Neural cell (in vitro differentiated cells): ENCODE measurements around the gene ABCB8. TPM values are rescaled to one million over a fixed set of nuclear protein-coding genes. Genes with fewer than 3 reads are reported as not detected.
"Not testable (repeated sequence)": the region's sequence is repeated elsewhere in the genome, so short reads cannot be mapped to it uniquely, and the experiment has no call there.

ENCODE experiments used
- H2AFZ ChIP-seq: fragments of 200-600, 300-800 bp; sonication (generic), shearing (Covaris generic); 2 replicates; pipeline ENCODE4 v1.6.0; 2014; ENCODE audit warnings: low read depth, mild to moderate bottlenecking, antibody characterized with exemption, low read length, moderate library complexity
- H3F3A ChIP-seq: fragments of 200-600 bp; shearing (Covaris generic); 2 replicates; pipeline ENCODE4 v1.6.1; 2016; ENCODE audit warnings: mild to moderate bottlenecking, moderate library complexity, mixed read lengths, antibody characterized with exemption, low read length; ENCODE audit not compliant: insufficient read depth, poor library complexity, severe bottlenecking
- H3K27ac ChIP-seq: fragments of 200-600, 300-800 bp; sonication (generic), shearing (Covaris generic); 2 replicates; pipeline ENCODE4 v1.5.1; 2014; ENCODE audit warnings: mild to moderate bottlenecking, low read length, moderate library complexity
- H3K27me3 ChIP-seq: fragments of 300-800, 200-600 bp; sonication (generic), shearing (Covaris generic); 2 replicates; pipeline ENCODE4 v1.6.0; 2014; ENCODE audit warnings: mild to moderate bottlenecking, low read depth, low read length, moderate library complexity; ENCODE audit not compliant: insufficient read depth
- H3K36me3 ChIP-seq: fragments of 300-800, 200-600 bp; sonication (generic), shearing (Covaris generic); 2 replicates; pipeline ENCODE4 v1.5.1; 2014; ENCODE audit warnings: mild to moderate bottlenecking, antibody characterized with exemption, low read length, moderate library complexity; ENCODE audit not compliant: insufficient read depth
- H3K4me2 ChIP-seq: fragments of 300-800, 200-600 bp; sonication (generic), shearing (Covaris generic); 2 replicates; pipeline ENCODE4 v1.6.0; 2014; ENCODE audit warnings: mild to moderate bottlenecking, low read length
- H3K4me3 ChIP-seq: fragments of 300-800, 200-600 bp; sonication (generic), shearing (Covaris generic); 2 replicates; pipeline ENCODE4 v1.5.1; 2014; ENCODE audit warnings: mild to moderate bottlenecking, low read length, moderate library complexity
- H3K79me2 ChIP-seq: fragments of 200-600 bp; shearing (Covaris generic); replicated peaks from 2 replicates; pipeline ENCODE4 v1.6.0; 2014; ENCODE audit warnings: mild to moderate bottlenecking, low read length, moderate library complexity; ENCODE audit not compliant: insufficient read depth
- H3K9ac ChIP-seq: fragments of 300-800, 200-600 bp; sonication (generic), shearing (Covaris generic); 2 replicates; pipeline ENCODE4 v1.6.1; 2016; ENCODE audit warnings: mild to moderate bottlenecking, low read length, mixed read lengths
- H3K9me2 ChIP-seq: fragments of 200-600 bp; shearing (Covaris generic); 2 replicates; pipeline ENCODE4 v1.6.1; 2016; ENCODE audit warnings: mild to moderate bottlenecking, low read length, mixed read lengths; ENCODE audit not compliant: insufficient read depth
- H3K9me3 ChIP-seq: fragments of 200-600, 300-800 bp; sonication (generic), shearing (Covaris generic); 2 replicates; pipeline ENCODE4 v1.6.1; 2016; ENCODE audit warnings: mild to moderate bottlenecking, mixed run types, low read length, moderate library complexity, mixed read lengths
- H4K20me1 ChIP-seq: fragments of 200-600 bp; shearing (Covaris generic); 2 replicates; pipeline ENCODE4 v1.6.1; 2016; ENCODE audit warnings: mild to moderate bottlenecking, mixed run types; ENCODE audit not compliant: insufficient read depth
- EP300 ChIP-seq: fragments of 450-650 bp; conservative IDR thresholded peaks from 2 replicates; pipeline ENCODE4 v1.6.1; 2014; ENCODE audit warnings: antibody characterized with exemption, mild to moderate bottlenecking, moderate library complexity; ENCODE audit not compliant: poor library complexity, severe bottlenecking
- EZH2 ChIP-seq: fragments of 200-600, 300-800 bp; shearing (Covaris generic), sonication (generic); IDR thresholded peaks from 2 replicates; pipeline ENCODE4 v1.6.1; 2014; ENCODE audit warnings: antibody characterized with exemption, low read length, borderline replicate concordance, mild to moderate bottlenecking; ENCODE audit not compliant: insufficient read depth, poor library complexity, severe bottlenecking
- MXI1 ChIP-seq: fragments of 450-650 bp; conservative IDR thresholded peaks from 2 replicates; pipeline ENCODE4 v1.6.1; 2014; ENCODE audit warnings: antibody characterized with exemption, mild to moderate bottlenecking; ENCODE audit not compliant: poor library complexity, severe bottlenecking
- POLR2AphosphoS5 ChIP-seq: IDR thresholded peaks from 2 replicates; pipeline ENCODE4 v1.6.1; 2012
- RAD21 ChIP-seq: fragments of 450-650 bp; conservative IDR thresholded peaks from 2 replicates; pipeline ENCODE4 v1.6.1; 2014; ENCODE audit warnings: antibody characterized with exemption, mild to moderate bottlenecking, moderate library complexity
- SMC3 ChIP-seq: fragments of 450-650 bp; conservative IDR thresholded peaks from 2 replicates; pipeline ENCODE4 v1.6.1; 2014; ENCODE audit warnings: antibody characterized with exemption, mild to moderate bottlenecking, moderate library complexity; ENCODE audit not compliant: poor library complexity
- TAF1 ChIP-seq: IDR thresholded peaks from 2 replicates; pipeline ENCODE4 v1.6.1; 2012; ENCODE audit warnings: low read depth
- polyA plus RNA-seq: library from polyadenylated mRNA; depleted of rRNA; stranded (reverse); fragments of >200 nt; gene quantifications from 2 replicates; pipeline ENCODE4 v1.2.3, GENCODE V29; 2014
- TF ChIP-seq, protein P1 (sequence below): fragments of 450-650 bp; IDR thresholded peaks from 2 replicates; pipeline ENCODE4 v1.5.1; 2014; ENCODE audit warnings: antibody characterized with exemption, mild to moderate bottlenecking, moderate library complexity; ENCODE audit not compliant: poor library complexity, severe bottlenecking
- TF ChIP-seq, protein P2 (sequence below): IDR thresholded peaks from 2 replicates; pipeline ENCODE4 v1.6.1; 2012; ENCODE audit warnings: borderline replicate concordance

The ABCB8 gene
- polyA plus RNA-seq, 1 donor from 2014 or later = 40.5 TPM

DNA sequence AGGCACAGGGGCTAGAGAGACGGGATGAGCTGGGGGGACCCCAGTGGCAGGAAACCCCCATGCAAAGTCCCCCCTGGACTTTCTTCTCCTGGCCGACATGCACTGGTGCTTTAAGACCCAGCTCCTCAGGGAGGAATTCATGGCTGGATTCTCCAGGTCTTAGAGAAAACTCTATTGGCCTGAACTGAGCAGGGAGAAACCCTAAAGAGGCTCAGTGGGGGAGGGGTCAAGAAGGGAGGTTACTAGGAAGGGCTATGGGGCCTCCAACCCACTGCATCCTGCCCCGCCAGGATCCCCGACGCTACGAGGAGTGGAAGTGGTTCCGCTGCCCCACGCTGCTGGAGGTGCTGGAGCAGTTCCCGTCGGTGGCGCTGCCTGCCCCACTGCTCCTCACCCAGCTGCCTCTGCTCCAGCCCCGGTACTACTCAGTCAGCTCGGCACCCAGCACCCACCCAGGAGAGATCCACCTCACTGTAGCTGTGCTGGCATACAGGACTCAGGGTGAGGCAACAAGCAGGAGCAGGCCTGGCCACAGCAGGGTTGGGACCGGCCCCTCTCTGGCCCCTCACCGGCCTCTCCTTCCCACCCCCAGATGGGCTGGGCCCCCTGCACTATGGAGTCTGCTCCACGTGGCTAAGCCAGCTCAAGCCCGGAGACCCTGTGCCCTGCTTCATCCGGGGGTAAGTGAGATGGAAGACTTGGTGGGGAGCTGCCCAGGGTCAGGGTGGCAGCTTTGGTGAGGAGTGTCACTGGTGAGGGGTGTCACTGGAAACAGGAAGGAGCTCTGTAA, 17.7 kb upstream of the ABCB8 start:
- no peak overlapping the region for H3K4me3 ChIP-seq
- H3K27me3 ChIP-seq = no peaks in the 10 kb centered on the region
- no peak overlapping the region for H2AFZ ChIP-seq

DNA sequence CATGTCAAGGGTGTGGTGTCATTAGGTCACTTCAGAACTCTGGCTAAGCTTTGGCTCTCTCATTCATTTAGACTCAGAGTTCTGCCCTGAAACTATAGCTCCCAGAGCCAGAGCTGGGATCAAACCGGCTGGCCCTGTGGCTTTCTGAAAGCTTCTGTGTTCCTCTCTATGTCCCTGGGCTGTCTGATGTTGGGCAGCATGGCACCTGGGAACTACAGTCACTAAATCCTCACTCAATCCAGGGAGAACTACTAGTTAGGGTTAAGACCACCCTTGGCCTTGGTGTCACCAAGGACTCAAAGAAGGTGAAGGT, 17.2 kb upstream of the ABCB8 start:
- no peak overlapping the region for H3K9ac ChIP-seq

More for the DNA sequence above, 17.7 kb upstream of the ABCB8 start:
- Histone ChIP-seq H3K9me3 (no peaks in the 10 kb centered on the region), H3F3A (no peaks in the 10 kb centered on the region), H3K9ac (no peak overlapping the region), H3K4me2 (no peak overlapping the region), H3K27ac (no peak overlapping the region), H3K36me3 (no peaks in the 10 kb centered on the region), H3K9me2 (no peaks in the 10 kb centered on the region), H4K20me1 (no peaks in the 10 kb centered on the region), H3K79me2 (no peaks in the 10 kb centered on the region)
- no peak for TF ChIP-seq EP300
- no peak for TF ChIP-seq SMC3
- no peak for TF ChIP-seq MXI1
- no peak for TF ChIP-seq POLR2AphosphoS5
- TF ChIP-seq EZH2 = no peak
- TF ChIP-seq TAF1 = no peak
- TF ChIP-seq, protein P1, sequence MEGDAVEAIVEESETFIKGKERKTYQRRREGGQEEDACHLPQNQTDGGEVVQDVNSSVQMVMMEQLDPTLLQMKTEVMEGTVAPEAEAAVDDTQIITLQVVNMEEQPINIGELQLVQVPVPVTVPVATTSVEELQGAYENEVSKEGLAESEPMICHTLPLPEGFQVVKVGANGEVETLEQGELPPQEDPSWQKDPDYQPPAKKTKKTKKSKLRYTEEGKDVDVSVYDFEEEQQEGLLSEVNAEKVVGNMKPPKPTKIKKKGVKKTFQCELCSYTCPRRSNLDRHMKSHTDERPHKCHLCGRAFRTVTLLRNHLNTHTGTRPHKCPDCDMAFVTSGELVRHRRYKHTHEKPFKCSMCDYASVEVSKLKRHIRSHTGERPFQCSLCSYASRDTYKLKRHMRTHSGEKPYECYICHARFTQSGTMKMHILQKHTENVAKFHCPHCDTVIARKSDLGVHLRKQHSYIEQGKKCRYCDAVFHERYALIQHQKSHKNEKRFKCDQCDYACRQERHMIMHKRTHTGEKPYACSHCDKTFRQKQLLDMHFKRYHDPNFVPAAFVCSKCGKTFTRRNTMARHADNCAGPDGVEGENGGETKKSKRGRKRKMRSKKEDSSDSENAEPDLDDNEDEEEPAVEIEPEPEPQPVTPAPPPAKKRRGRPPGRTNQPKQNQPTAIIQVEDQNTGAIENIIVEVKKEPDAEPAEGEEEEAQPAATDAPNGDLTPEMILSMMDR = no peak
- TF ChIP-seq, protein P2, sequence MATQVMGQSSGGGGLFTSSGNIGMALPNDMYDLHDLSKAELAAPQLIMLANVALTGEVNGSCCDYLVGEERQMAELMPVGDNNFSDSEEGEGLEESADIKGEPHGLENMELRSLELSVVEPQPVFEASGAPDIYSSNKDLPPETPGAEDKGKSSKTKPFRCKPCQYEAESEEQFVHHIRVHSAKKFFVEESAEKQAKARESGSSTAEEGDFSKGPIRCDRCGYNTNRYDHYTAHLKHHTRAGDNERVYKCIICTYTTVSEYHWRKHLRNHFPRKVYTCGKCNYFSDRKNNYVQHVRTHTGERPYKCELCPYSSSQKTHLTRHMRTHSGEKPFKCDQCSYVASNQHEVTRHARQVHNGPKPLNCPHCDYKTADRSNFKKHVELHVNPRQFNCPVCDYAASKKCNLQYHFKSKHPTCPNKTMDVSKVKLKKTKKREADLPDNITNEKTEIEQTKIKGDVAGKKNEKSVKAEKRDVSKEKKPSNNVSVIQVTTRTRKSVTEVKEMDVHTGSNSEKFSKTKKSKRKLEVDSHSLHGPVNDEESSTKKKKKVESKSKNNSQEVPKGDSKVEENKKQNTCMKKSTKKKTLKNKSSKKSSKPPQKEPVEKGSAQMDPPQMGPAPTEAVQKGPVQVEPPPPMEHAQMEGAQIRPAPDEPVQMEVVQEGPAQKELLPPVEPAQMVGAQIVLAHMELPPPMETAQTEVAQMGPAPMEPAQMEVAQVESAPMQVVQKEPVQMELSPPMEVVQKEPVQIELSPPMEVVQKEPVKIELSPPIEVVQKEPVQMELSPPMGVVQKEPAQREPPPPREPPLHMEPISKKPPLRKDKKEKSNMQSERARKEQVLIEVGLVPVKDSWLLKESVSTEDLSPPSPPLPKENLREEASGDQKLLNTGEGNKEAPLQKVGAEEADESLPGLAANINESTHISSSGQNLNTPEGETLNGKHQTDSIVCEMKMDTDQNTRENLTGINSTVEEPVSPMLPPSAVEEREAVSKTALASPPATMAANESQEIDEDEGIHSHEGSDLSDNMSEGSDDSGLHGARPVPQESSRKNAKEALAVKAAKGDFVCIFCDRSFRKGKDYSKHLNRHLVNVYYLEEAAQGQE = no peak
- TF ChIP-seq RAD21 = no peak

DNA sequence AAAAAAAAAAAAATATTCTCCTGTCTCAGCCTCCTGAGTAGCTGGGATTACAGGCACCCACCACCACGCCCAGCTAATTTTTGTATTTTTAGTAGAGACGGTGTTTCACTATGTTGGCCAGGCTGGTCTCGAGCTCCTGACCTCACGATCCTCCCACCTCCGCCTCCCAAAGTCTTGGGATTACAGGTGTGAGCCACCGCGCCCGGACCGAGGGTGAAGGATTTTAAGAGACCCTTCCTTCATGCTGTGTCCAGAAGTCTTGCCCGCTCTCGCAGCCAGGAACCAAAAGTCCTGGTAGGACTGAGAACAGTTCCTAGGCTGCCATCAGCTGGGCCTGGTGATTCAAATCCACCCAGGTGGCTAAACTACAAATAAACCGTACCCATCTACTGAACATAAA, 16.6 kb upstream of the ABCB8 start:
- H3K9me2 ChIP-seq, H3K36me3 ChIP-seq, H3K79me2 ChIP-seq, H3K27me3 ChIP-seq, H3K9me3 ChIP-seq, H3K27ac ChIP-seq, H3K4me2 ChIP-seq, H3K9ac ChIP-seq, H3K4me3 ChIP-seq, H4K20me1 ChIP-seq, H3F3A ChIP-seq, H2AFZ ChIP-seq: not testable (repeated sequence)

More for the DNA sequence above, 17.2 kb upstream of the ABCB8 start:
- TF ChIP-seq, protein P2 = no peak
- TF ChIP-seq POLR2AphosphoS5 = no peak
- TF ChIP-seq MXI1 = no peak
- TF ChIP-seq TAF1 = no peak
- TF ChIP-seq EZH2 = no peak
- Histone ChIP-seq H3K27me3 (no peaks in the 10 kb centered on the region), H3K27ac (no peak overlapping the region), H3K9me2 (no peaks in the 10 kb centered on the region), H3K4me3 (no peak overlapping the region), H3K4me2 (no peak overlapping the region), H3K79me2 (no peaks in the 10 kb centered on the region), H2AFZ (no peak overlapping the region), H3F3A (no peaks in the 10 kb centered on the region), H4K20me1 (no peaks in the 10 kb centered on the region), H3K36me3 (no peaks in the 10 kb centered on the region), H3K9me3 (no peaks in the 10 kb centered on the region)
